ENCODE data around the gene PLK1. TPM values are rescaled to one million over a fixed set of nuclear protein-coding genes. Genes with fewer than 3 reads are reported as not detected.
"Not testable (repeated sequence)": the region's sequence is repeated elsewhere in the genome, so short reads cannot be mapped to it uniquely, and the experiment has no call there.

The PLK1 gene
- total and polyA plus RNA-seq, 2 experiments from 2014 or later, result 17.2 to 32.7 TPM

DNA sequence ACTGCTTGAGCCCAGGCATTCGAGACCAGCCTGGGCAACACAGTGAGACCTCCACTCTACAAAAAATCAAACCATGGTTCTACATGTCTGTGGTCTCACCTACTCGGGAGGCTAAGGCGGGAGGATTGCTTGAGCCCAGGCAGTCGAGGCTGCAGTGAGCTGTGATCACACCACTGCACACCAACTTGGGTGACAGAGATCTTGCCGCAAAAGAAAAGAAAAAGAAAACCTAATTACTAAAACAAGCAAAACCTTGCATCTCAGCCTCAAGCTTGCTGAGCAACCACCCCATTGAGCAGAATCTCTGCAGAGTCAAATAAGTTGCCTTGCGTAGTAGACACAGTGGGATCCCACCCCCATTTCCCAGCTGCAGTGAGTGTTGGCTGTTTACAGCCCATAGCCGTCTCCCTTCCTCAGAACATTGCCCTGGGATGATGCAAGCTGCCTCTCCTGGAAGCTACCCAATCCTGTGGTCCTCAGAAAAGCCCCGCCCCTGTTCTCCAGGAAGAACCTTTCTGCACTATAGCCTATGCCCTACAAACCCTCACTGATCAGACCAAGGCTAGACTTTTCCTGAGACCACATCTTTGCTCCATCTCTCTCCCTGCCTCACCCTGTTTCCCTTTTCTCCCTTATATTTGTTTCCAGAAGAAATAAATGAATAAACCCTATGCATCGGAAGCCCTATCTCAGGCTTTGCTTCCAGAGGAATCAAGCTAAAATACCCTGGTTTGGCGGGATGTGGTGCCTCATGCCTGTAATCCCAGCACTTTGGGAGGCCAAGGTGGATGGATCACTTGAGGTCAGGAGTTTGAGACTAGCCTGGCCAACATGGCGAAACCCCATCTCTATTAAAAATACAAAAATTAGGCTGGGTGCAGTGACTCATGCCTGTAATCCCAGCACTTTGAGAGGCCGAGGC, 51.1 kb downstream of the PLK1 start:
- Histone ChIP-seq H3K79me2 (ENCODE audit: insufficient read depth) (no peaks in the 10 kb centered on the region), H3K27ac (no peak overlapping the region), H3K4me3 (no peak overlapping the region), H4K20me1 (ENCODE audit: insufficient read depth) (no peaks in the 10 kb centered on the region), H3K27me3 (replicated peaks; ENCODE audit: insufficient read depth) (0 out of 2 replicates have a peak, but pooled peaks cover 4% of the 10 kb centered on the region), H3K9me3 (ENCODE audit: low read depth) (no peaks in the 10 kb centered on the region), H3K4me2 (ENCODE audit: unreplicated experiment) (no peak overlapping the region), H3F3A (ENCODE audit: insufficient read depth) (no peaks in the 10 kb centered on the region), H3K9me2 (ENCODE audit: insufficient read depth) (no peaks in the 10 kb centered on the region), H3K9ac (no peak overlapping the region), H2AFZ (peak overlapping the region; percentile 66), H3K4me1 (ENCODE audit: insufficient read depth) (no peaks in the 10 kb centered on the region), H3K36me3 (ENCODE audit: low read depth) (no peaks in the 10 kb centered on the region)
- TF ChIP-seq EZH2 (IDR thresholded peaks at IDR 0.05; ENCODE audit: insufficient read depth, poor library complexity, severe bottlenecking) (no peak), EZH2phosphoT487 (IDR thresholded peaks at IDR 0.05; ENCODE audit: insufficient read depth, low read depth) (no peak)
- WGBS, 2 experiments (ENCODE audit: low coverage in 1 of 2, low lambda C conversion rate in 2 of 2, missing lambda C conversion rate in 2 of 2), result 52 to 57% methylated on average over 12 of the region's 12 CpGs
- peak; percentile 48 for DNase-seq
- in situ Hi-C loops (cut with MboI), result no loop called here

DNA sequence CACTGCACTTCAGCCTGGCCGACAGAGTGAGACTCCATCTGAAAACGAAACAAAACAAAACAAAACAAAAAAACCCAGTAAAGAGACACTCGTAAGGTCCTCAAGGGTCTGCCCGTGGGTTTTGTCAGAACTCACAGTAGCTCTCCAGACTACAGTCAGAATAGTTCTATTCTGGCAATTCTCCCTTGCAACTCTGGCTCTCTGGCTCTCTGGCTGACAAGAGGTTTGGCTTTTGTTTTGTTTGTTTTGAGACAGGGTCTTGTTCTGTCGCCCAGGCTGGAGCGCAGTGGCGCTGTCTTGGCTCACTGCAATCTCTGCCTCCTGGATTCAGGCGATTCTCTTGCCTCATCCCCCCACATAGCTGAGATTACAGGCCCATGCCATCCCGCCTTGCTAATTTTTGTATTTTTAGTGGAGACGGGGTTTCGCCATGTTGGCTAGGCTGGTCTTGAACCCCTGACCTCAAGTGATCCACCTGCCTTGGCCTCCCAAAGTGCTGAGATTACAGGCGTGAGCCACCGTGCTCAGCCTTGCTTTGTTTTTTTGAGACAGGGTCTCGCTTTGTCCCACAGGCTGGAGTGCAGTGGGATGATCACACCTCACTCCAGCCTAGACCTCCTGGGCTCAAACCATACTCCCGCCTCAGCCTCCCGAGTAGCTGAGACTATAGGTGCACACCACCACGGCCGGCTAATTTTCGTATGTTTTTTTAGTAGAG, 55.6 kb downstream of the PLK1 start:
- no peak for DNase-seq
- no peak overlapping the region for H3K4me3 ChIP-seq
- H3K4me2 ChIP-seq (ENCODE audit: unreplicated experiment), result no peak overlapping the region
- no peaks in the 10 kb centered on the region for H3K9me2 ChIP-seq (ENCODE audit: insufficient read depth)
- H3F3A ChIP-seq (ENCODE audit: insufficient read depth), result no peaks in the 10 kb centered on the region
- WGBS, 2 experiments (ENCODE audit: low coverage in 1 of 2, low lambda C conversion rate in 2 of 2, missing lambda C conversion rate in 2 of 2), result 57 to 62% methylated on average over 16 to 19 of the region's 19 CpGs
- peaks cover 4% of the 10 kb centered on the region; the same call in 1 of the 2 replicates for H3K27me3 ChIP-seq (replicated peaks; ENCODE audit: insufficient read depth)
- TF ChIP-seq EZH2phosphoT487 (IDR thresholded peaks at IDR 0.05; ENCODE audit: insufficient read depth, low read depth), result no peak
- no peak for TF ChIP-seq EZH2 (IDR thresholded peaks at IDR 0.05; ENCODE audit: insufficient read depth, poor library complexity, severe bottlenecking)
- in situ Hi-C loops (cut with MboI), result no loop called here
- no peak overlapping the region for H3K27ac ChIP-seq
- no peaks in the 10 kb centered on the region for H3K36me3 ChIP-seq (ENCODE audit: low read depth)
- no peaks in the 10 kb centered on the region for H3K79me2 ChIP-seq (ENCODE audit: insufficient read depth)
- no peak overlapping the region for H2AFZ ChIP-seq
- H3K9ac ChIP-seq, result no peak overlapping the region
- H3K4me1 ChIP-seq (ENCODE audit: insufficient read depth), result no peaks in the 10 kb centered on the region
- no peaks in the 10 kb centered on the region for H4K20me1 ChIP-seq (ENCODE audit: insufficient read depth)
- no peaks in the 10 kb centered on the region for H3K9me3 ChIP-seq (ENCODE audit: low read depth)

DNA sequence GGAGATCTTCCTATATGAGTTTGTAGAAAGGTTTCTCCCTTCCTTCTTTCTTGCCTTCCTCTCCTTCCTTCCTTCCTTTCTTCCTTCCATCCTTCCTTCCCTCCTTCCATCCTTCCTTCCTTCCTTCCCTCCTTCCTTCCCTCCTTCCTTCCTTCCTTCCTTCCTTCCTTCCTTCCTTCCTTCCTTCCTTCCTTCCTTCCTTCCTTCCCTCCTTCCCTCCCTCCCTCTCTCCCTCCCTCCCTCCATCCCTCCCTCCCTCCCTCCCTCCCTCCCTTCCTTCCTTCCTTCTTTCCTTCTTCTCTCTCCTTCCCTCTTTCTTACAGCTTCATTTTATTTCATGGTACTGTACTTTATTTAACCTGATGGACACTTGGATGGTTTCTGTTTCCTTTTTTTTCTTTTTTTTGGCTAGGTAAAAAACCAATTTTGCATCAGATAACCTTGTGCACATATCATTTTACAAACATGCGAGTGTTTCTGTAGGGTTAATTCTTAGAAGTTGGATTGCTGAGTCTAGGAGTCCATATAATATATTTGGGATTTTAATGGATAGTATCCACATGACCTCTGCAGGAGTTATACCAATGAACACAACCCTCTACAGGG, 58.8 kb downstream of the PLK1 start:
- H3K36me3 ChIP-seq (ENCODE audit: low read depth); H4K20me1 ChIP-seq (ENCODE audit: insufficient read depth); H3K9me3 ChIP-seq (ENCODE audit: low read depth); H3K4me2 ChIP-seq (ENCODE audit: unreplicated experiment); H3K9ac ChIP-seq; DNase-seq; H3F3A ChIP-seq (ENCODE audit: insufficient read depth); H3K27ac ChIP-seq; H3K9me2 ChIP-seq (ENCODE audit: insufficient read depth); H3K4me1 ChIP-seq (ENCODE audit: insufficient read depth); H2AFZ ChIP-seq; H3K27me3 ChIP-seq (replicated peaks; ENCODE audit: insufficient read depth); H3K4me3 ChIP-seq; H3K79me2 ChIP-seq (ENCODE audit: insufficient read depth); in situ Hi-C loops (cut with MboI): not testable (repeated sequence)
- 32 to 47% methylated on average over 1 of the region's 1 CpG for WGBS, 2 experiments (ENCODE audit: low coverage in 1 of 2, low lambda C conversion rate in 2 of 2, missing lambda C conversion rate in 2 of 2)

GRCh38 chr16:23739516-23739915, 60.8 kb downstream of the PLK1 start:
- Histone ChIP-seq H3K4me3 (no peak overlapping the region), H3K27me3 (replicated peaks; ENCODE audit: insufficient read depth) (no peaks in the 10 kb centered on the region; the same call in 1 of the 2 replicates), H3K4me2 (ENCODE audit: unreplicated experiment) (no peak overlapping the region), H3F3A (ENCODE audit: insufficient read depth) (no peaks in the 10 kb centered on the region), H3K9ac (no peak overlapping the region), H3K27ac (no peak overlapping the region), H3K9me2 (ENCODE audit: insufficient read depth) (no peaks in the 10 kb centered on the region), H4K20me1 (ENCODE audit: insufficient read depth) (no peaks in the 10 kb centered on the region), H3K4me1 (ENCODE audit: insufficient read depth) (no peaks in the 10 kb centered on the region), H3K79me2 (ENCODE audit: insufficient read depth) (no peaks in the 10 kb centered on the region), H3K9me3 (ENCODE audit: low read depth) (no peaks in the 10 kb centered on the region), H2AFZ (no peak overlapping the region), H3K36me3 (ENCODE audit: low read depth) (no peaks in the 10 kb centered on the region)
- TF ChIP-seq EZH2phosphoT487 (IDR thresholded peaks at IDR 0.05; ENCODE audit: insufficient read depth, low read depth) (no peak), EZH2 (IDR thresholded peaks at IDR 0.05; ENCODE audit: insufficient read depth, poor library complexity, severe bottlenecking) (no peak)
- no peak for DNase-seq
- in situ Hi-C loops (cut with MboI), result no loop called here
- WGBS, 2 experiments (ENCODE audit: low coverage in 1 of 2, low lambda C conversion rate in 2 of 2, missing lambda C conversion rate in 2 of 2), result 4 to 9% methylated on average over 1 of the region's 1 CpG

Other genes with a start within 250 kb of the PLK1 start
- gene COG7, start 225.7 kb upstream of the PLK1 start, total RNA-seq (2014; rRNA removed; shearing (Covaris generic)), result 15.6 and 16.3 TPM in 2 replicates
- gene COG7, start 225.7 kb upstream of the PLK1 start, polyA plus RNA-seq (2016; fragmentation: Nextera tagmentation; extraction: Ambion mirVana), result 13.5 and 14.6 TPM in 2 replicates
- 9.6 and 13.0 TPM in 2 replicates for gene GGA2, start 168.4 kb upstream of the PLK1 start, total RNA-seq (2014; rRNA removed; shearing (Covaris generic))
- gene GGA2, start 168.4 kb upstream of the PLK1 start, polyA plus RNA-seq (2016; fragmentation: Nextera tagmentation; extraction: Ambion mirVana), result 16.0 and 17.7 TPM in 2 replicates
- 23.4 and 27.1 TPM in 2 replicates for gene EARS2, start 121.5 kb upstream of the PLK1 start, total RNA-seq (2014; rRNA removed; shearing (Covaris generic))
- 15.3 and 15.6 TPM in 2 replicates for gene EARS2, start 121.5 kb upstream of the PLK1 start, polyA plus RNA-seq (2016; fragmentation: Nextera tagmentation; extraction: Ambion mirVana)
- 129 and 160 TPM in 2 replicates for gene UBFD1, start 121.2 kb upstream of the PLK1 start, total RNA-seq (2014; rRNA removed; shearing (Covaris generic))
- 47.7 and 50.2 TPM in 2 replicates for gene UBFD1, start 121.2 kb upstream of the PLK1 start, polyA plus RNA-seq (2016; fragmentation: Nextera tagmentation; extraction: Ambion mirVana)
- 78.9 and 118 TPM in 2 replicates for gene NDUFAB1, start 82.6 kb upstream of the PLK1 start, total RNA-seq (2014; rRNA removed; shearing (Covaris generic))
- 234 and 235 TPM in 2 replicates for gene NDUFAB1, start 82.6 kb upstream of the PLK1 start, polyA plus RNA-seq (2016; fragmentation: Nextera tagmentation; extraction: Ambion mirVana)
- 5.4 and 15.3 TPM in 2 replicates for gene PALB2, start 37.6 kb upstream of the PLK1 start, total RNA-seq (2014; rRNA removed; shearing (Covaris generic))
- 7.8 and 8.5 TPM in 2 replicates for gene PALB2, start 37.6 kb upstream of the PLK1 start, polyA plus RNA-seq (2016; fragmentation: Nextera tagmentation; extraction: Ambion mirVana)
- 38.2 and 41.9 TPM in 2 replicates for gene DCTN5, start 37.4 kb upstream of the PLK1 start, total RNA-seq (2014; rRNA removed; shearing (Covaris generic))
- 47.6 and 49.7 TPM in 2 replicates for gene DCTN5, start 37.4 kb upstream of the PLK1 start, polyA plus RNA-seq (2016; fragmentation: Nextera tagmentation; extraction: Ambion mirVana)
- not detected in 2 replicates for gene ERN2, start 34.3 kb downstream of the PLK1 start, total RNA-seq (2014; rRNA removed; shearing (Covaris generic))
- not detected in 2 replicates for gene ERN2, start 34.3 kb downstream of the PLK1 start, polyA plus RNA-seq (2016; fragmentation: Nextera tagmentation; extraction: Ambion mirVana)
- gene CHP2, start 76.1 kb downstream of the PLK1 start, total RNA-seq (2014; rRNA removed; shearing (Covaris generic)), result not detected in 2 replicates
- not detected in 2 replicates for gene CHP2, start 76.1 kb downstream of the PLK1 start, polyA plus RNA-seq (2016; fragmentation: Nextera tagmentation; extraction: Ambion mirVana)
- gene PRKCB, start 157.1 kb downstream of the PLK1 start, total RNA-seq (2014; rRNA removed; shearing (Covaris generic)), result not detected in 2 replicates
- not detected in 2 replicates for gene PRKCB, start 157.1 kb downstream of the PLK1 start, polyA plus RNA-seq (2016; fragmentation: Nextera tagmentation; extraction: Ambion mirVana)

Data from GM23248 (cell line).